Heart right ventricle (tissue), 16 donors: ENCODE results near the gene PRKCD. TPM values are rescaled to one million over a fixed set of nuclear protein-coding genes. Genes with fewer than 3 reads are reported as not detected.

Experiments used
- ATAC-seq, 8 donors: fragments of 200-7000 bp; cut with Tn5 transposase; one replicate each; pipeline ENCODE4 v1.9.1; 2020; ENCODE audit warnings: mild to moderate bottlenecking in 8 of 8, moderate library complexity in 8 of 8, moderate number of reproducible peaks in 1 of 8
- DNase-seq, 2 donors: peaks; one replicate each; pipeline ENCODE4 v3.0.0-alpha.2; 2020
- H3K27ac ChIP-seq, 10 donors: fragments of 200-600 bp; sonication (generic) in 2 of 10; one replicate each; pipeline versions ENCODE4 v1.5.0 to v1.8.0; 2020 to 2022; ENCODE audit warnings: mild to moderate bottlenecking in 3 of 10
- H3K27me3 ChIP-seq, 7 donors: fragments of 200-600 bp; one replicate each; pipeline ENCODE4 v1.8.0; 2021 to 2022; ENCODE audit warnings: mild to moderate bottlenecking in 2 of 7
- H3K36me3 ChIP-seq, 9 donors: fragments of 200-600 bp; sonication (generic) in 1 of 9; one replicate each; pipeline versions ENCODE4 v1.5.0 to v1.8.0; 2020 to 2022; ENCODE audit warnings: mild to moderate bottlenecking in 2 of 9
- H3K4me1 ChIP-seq, 9 donors: fragments of 200-600 bp; sonication (generic) in 1 of 9; one replicate each; pipeline versions ENCODE4 v1.5.0 to v1.8.0; 2020 to 2022; ENCODE audit warnings: mild to moderate bottlenecking in 4 of 9
- H3K4me3 ChIP-seq, 10 donors: fragments of 200-600 bp; sonication (generic) in 2 of 10; one replicate each; pipeline versions ENCODE4 v1.5.0 to v1.8.0; 2020 to 2022; ENCODE audit warnings: mild to moderate bottlenecking in 7 of 10, moderate library complexity in 2 of 10
- H3K9me3 ChIP-seq, 11 donors: fragments of 200-600 bp in 10 of 11; sonication (generic) in 2 of 11; one replicate each; pipeline versions ENCODE4 v1.5.0 to v1.8.0; 2013 to 2022; ENCODE audit warnings: mild to moderate bottlenecking in 2 of 11, control low read depth in 1 of 11, moderate library complexity in 1 of 11
- CTCF ChIP-seq, 9 donors: fragments of 200-600 bp; sonication (generic) in 2 of 9; IDR thresholded peaks; one replicate each; pipeline versions ENCODE4 v1.5.0 to v1.8.0; 2021 to 2022; ENCODE audit warnings: antibody characterized with exemption in 9 of 9, mild to moderate bottlenecking in 5 of 9, moderate library complexity in 1 of 9
- WGBS, 2 donors: extraction: QIAGEN DNeasy Blood & Tissue Kit; methylation state at CpG; one replicate each; pipeline ENCODE4 v1.1.7; 2013; ENCODE audit warnings: inconsistent platforms in 1 of 2; 5-methylcytosine and 5-hydroxymethylcytosine counted together
- intact Hi-C, 10 donors: fragments of 100-400 bp; cut with DNase I; formaldehyde crosslinking; loops; one replicate each; pipeline versions ENCODE4 v1.11.1 to v1.14.2; 2022
- polyA plus RNA-seq, 2 donors: library from polyadenylated mRNA; stranded (reverse); fragments of 200-250 nt; gene quantifications; one replicate each; pipeline ENCODE4 v1.2.3, GENCODE V29; 2013
- total RNA-seq, 10 donors: library from RNA; stranded (reverse); fragmentation: NEBNext Ultra II Directional in 3 of 10; extraction: Animal tissue kit (Norgen Biotek cat#: 25700) in 3 of 10; gene quantifications; one replicate each; pipeline versions ENCODE4 v1.2.1 to v1.2.4, GENCODE V29; 2021 to 2023
- donor health status: Arrhythmogenic right ventricular cardiomyopathy.
- donor health status: ischemic (EF 13 %, LVEDD 7.1; RV severe dilation, severe dysfunction).
- donor health status: healthy with polysubstance abuse.
- donor health status: DM: no; HTN: yes; CAD: no.
- donor health status: DM: no; HTN: no; CAD: no.
- donor health status: ischemic (EF 25% LVEDD 6.9; RV normal size, moderate dysfunction).
- donor health status: ischemic (EF 25% LVEDD 5.7; RV mildly dilated, moderate dysfunction).
- donor health status: healthy.
- donor health status: DM: yes; HTN: yes; CAD: no.
- donor health status: Ischemic cardiomyopathy.
- donor health status: ischemic (EF 35%, LVEDD 5.7; RV mildly dilated, moderate dysfunction).
- donor health status: nonischemic (EF 11% LVEDD 7.7; RV severe dilation, severe dysfunction).
- donor health status: DM: yes; HTN: yes; CAD: no.
- donor health status: PGD.
- donor health status: ischemic (EF 29% LVEDD 5.4; RV normal size, mild dysfunction).
- donor health status: nonischemic (EF 23%, LVEDD 6.1; RV moderate dilation, normal function).

Gene PRKCD
- total and polyA plus RNA-seq, 12 donors: 6.6 to 28.3 (median 8.3) TPM

GRCh38 chr3:53169045-53169831 is 8.2 kb downstream of the PRKCD start:
- Histone ChIP-seq H3K27me3 (no peaks in the 10 kb centered on the region), H3K36me3 (peaks cover 0 to 23% (median 0%) of the 10 kb centered on the region in 9 donors), H3K4me1 (peaks cover 9 to 84% (median 22%) of the 10 kb centered on the region in 9 donors), H3K4me3 (peak overlapping the region in 2 of 10 donors; percentile 12 to 45), H3K27ac (peak overlapping the region in 2 of 10 donors; percentile 2 to 90), H3K9me3 (no peaks in the 10 kb centered on the region)
- TF ChIP-seq CTCF (IDR thresholded peaks at IDR 0.05): no peak
- ATAC-seq (no peak), DNase-seq (no peak)
- WGBS, 2 donors: 85 to 91% methylated on average over 15 of the region's 15 CpGs
- intact Hi-C loops: no loop called here

- Histone ChIP-seq H3K27ac (peak overlapping the region in 2 of 10 donors; percentile 2 to 90), H3K36me3 (peaks cover 0 to 30% (median 0%) of the 10 kb centered on the region in 9 donors), H3K4me3 (peak overlapping the region in 1 of 10 donors; percentile 45), H3K27me3 (no peaks in the 10 kb centered on the region), H3K9me3 (no peaks in the 10 kb centered on the region), H3K4me1 (peaks cover 9 to 78% (median 22%) of the 10 kb centered on the region in 9 donors)
- 94 to 98% methylated on average over 9 of the region's 9 CpGs for WGBS, 2 donors
- intact Hi-C loops: no loop called here
- no peak for TF ChIP-seq CTCF (IDR thresholded peaks at IDR 0.05)
- DNase-seq: no peak
- no peak for ATAC-seq
Observed at GRCh38 chr3:53169832-53170324, 8.9 kb downstream of the PRKCD start.

- Histone ChIP-seq H3K36me3 (peaks cover 0 to 30% (median 0%) of the 10 kb centered on the region in 9 donors), H3K9me3 (no peaks in the 10 kb centered on the region), H3K4me3 (peak overlapping the region in 2 of 10 donors; percentile 7 to 45), H3K27ac (peak overlapping the region in 1 of 10 donors; percentile 90), H3K4me1 (peaks cover 9 to 80% (median 22%) of the 10 kb centered on the region in 9 donors), H3K27me3 (no peaks in the 10 kb centered on the region)
- TF ChIP-seq CTCF (IDR thresholded peaks at IDR 0.05): no peak
- DNase-seq (peak in 1 of 2 donors; percentile 36), ATAC-seq (peak in 4 of 8 donors; percentile 5 to 50 (median 24))
- intact Hi-C loops: no loop called here
- WGBS, 2 donors: 79 to 87% methylated on average over 17 of the region's 17 CpGs
Observed at GRCh38 chr3:53170325-53171063, 9.5 kb downstream of the PRKCD start.

GRCh38 chr3:53171064-53171418 is 10.0 kb downstream of the PRKCD start:
- DNase-seq (no peak), ATAC-seq (no peak)
- 78 to 81% methylated on average over 7 of the region's 7 CpGs for WGBS, 2 donors
- intact Hi-C loops: no loop called here
- no peaks in the 10 kb centered on the region for H3K9me3 ChIP-seq
- peak overlapping the region in 1 of 10 donors; percentile 45 for H3K4me3 ChIP-seq
- H3K4me1 ChIP-seq: peaks cover 9 to 76% (median 20%) of the 10 kb centered on the region in 9 donors
- no peaks in the 10 kb centered on the region for H3K27me3 ChIP-seq
- H3K36me3 ChIP-seq: peaks cover 0 to 36% (median 0%) of the 10 kb centered on the region in 9 donors
- no peak for TF ChIP-seq CTCF (IDR thresholded peaks at IDR 0.05)
- peak overlapping the region in 1 of 10 donors; percentile 90 for H3K27ac ChIP-seq
